ENCODE results near the gene OR51V1.
"Not testable (repeated sequence)": the region's sequence is repeated elsewhere in the genome, so short reads cannot be mapped to it uniquely, and the experiment has no call there.

Gene OR51V1

DNA sequence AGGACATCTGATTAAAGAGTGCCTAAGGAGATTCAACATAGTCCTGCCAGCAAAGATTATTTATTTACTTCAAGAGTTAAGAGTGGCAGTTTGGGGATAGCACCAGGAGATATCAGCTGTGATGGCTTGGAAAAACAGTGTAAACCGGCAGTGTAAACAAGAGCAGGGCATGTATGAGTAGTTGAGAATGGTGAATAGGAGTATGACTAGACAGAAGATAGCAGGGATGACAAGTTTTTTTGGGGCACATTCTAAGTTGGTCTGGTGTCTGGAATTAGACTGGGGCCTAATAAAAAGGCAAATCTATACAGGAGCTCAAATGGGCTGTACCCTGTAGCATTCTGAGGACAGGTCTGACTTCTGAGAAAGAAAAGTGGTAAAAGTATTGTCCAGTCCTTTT is 39.4 kb downstream of the OR51V1 start:
- not testable (repeated sequence) for DNase-seq

GRCh38 chr11:5160217-5160616 is 40.3 kb downstream of the OR51V1 start:
- not testable (repeated sequence) for DNase-seq

GRCh38 chr11:5159806-5160205 is 40.7 kb downstream of the OR51V1 start:
- no peak for DNase-seq

DNA sequence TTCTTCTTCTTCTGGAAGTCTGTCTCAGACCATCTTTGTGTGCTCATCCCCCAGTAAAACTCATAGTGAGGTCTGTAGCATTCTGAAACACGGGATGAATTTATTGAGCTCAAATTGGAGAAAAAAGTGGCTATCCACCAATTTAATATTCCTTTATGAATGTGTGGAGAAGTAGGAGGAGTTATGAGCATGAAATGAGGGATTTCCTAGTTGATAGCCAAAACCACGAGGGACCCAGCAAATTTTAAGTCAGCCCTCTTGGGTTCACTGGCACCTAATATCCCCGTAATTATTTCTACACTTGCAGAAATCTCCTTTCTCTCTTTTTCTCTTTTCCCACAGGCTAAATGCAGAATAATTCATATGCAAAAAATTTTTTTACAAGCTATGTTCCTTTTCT is 45.8 kb downstream of the OR51V1 start, which contains the start of gene OR52A1:
Gene OR52A1, minus strand, starts transcription at position 101 of the 400 bp plus-strand sequence. CDS start 2,388 bp downstream, outside the sequence.
- no peak for DNase-seq

DNA sequence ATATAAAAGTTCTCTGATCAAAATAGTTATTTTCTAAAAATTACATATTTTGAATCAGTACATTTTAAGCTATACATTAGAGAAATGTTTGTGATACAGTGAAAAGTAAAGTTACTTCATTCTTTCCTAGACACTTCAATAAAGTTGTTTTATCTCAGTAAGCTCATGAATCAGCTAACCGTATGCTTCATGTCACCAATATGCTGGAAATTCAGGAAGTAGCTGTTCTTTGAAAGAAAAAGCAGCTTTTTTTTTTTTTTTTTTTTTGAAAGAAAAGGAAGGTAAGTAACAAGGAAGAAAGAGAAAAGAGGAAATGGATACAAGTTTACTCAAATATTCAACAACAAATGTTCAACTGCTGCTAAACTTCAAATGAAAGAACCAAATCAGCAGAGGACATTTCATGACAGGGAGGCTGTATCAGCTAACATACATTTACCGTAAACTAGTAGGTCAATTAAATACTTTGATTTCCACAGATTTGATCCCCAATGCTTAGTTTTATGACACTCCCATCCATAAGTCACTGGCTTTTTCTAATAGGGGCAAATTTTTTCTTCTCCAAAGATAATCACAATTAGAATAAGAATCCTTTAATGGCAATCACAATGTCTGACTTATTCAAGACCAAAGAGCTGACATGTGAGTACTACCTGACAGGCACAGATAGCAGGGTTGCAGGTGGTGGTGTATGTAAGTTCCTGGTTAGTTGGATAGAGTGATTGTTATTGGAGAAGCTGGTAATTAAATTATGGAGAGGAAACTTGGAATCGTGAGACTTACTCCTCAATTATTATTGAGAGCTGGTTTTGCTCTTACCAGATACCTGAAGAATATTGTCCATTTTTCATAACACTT is 46.7 kb downstream of the OR51V1 start:
- DNase-seq: no peak

GRCh38 chr11:5151713-5152153 is 48.7 kb downstream of the OR51V1 start:
- DNase-seq: no peak

All from NCI-H1092 treated with DMSO at 0.1 percent for 48 hours (cell line).